A549 (cell line): ENCODE measurements around the gene HIVEP3. TPM values are rescaled to one million over a fixed set of nuclear protein-coding genes. Genes with fewer than 3 reads are reported as not detected.

ENCODE experiments used
- ATAC-seq, 2 experiments: fragments of 200-7000 bp in 1 of 2; fragments of >200 bp in 1 of 2; cut with Nextera tagmentation in 1 of 2; cut with Tn5 transposase in 1 of 2; 3 replicates each; pipeline versions ENCODE4 v1.8.0 to v1.9.1; 2018 to 2020; ENCODE audit warnings: mild to moderate bottlenecking in 1 of 2, moderate library complexity in 1 of 2
- CTCF ChIA-PET: fragments of 300-600 bp; sonication (Branson Sonifier 250); formaldehyde crosslinking; extraction: SDS; loops from one replicate; lab custom pipeline; 2021; ENCODE audit warnings: antibody characterized with exemption, inconsistent platforms; lab: Yijun Ruan, JAX
- POLR2A ChIA-PET: fragments of 350-600 bp; formaldehyde crosslinking; extraction: SDS; loops from one replicate; lab custom pipeline; 2021; ENCODE audit warnings: antibody characterized with exemption, inconsistent platforms; lab: Yijun Ruan, JAX
- DNase-seq, 2 experiments: peaks; one replicate each; pipeline versions ENCODE4 v3.0.0 to v3.0.0-alpha.2; 2011 to 2016; ENCODE audit warnings: low read depth in 1 of 2, low spot score in 1 of 2
- FAIRE-seq: peaks from 2 replicates; lab custom pipeline; 2011; peaks lifted over from hg19 to GRCh38; lab: Jason Lieb, UNC
- H3K27ac ChIP-seq, 2 experiments: fragments of >200 bp; sonication (Bioruptor Twin); formaldehyde crosslinking; 3 replicates each; pipeline ENCODE4 v1.5.1; 2016 to 2017
- H3K4me1 ChIP-seq: fragments of >200 bp; sonication (Bioruptor Twin); formaldehyde crosslinking; 3 replicates; pipeline ENCODE4 v1.6.1; 2016
- H3K4me2 ChIP-seq: fragments of >200 bp; sonication (Bioruptor Twin); formaldehyde crosslinking; 3 replicates; pipeline ENCODE4 v1.6.1; 2016
- H3K4me3 ChIP-seq: fragments of >200 bp; sonication (Bioruptor Twin); formaldehyde crosslinking; 3 replicates; pipeline ENCODE4 v1.5.1; 2016
- H3K9me3 ChIP-seq: fragments of >200 bp; sonication (Bioruptor Twin); formaldehyde crosslinking; 3 replicates; pipeline ENCODE4 v1.6.1; 2016
- CHD4 ChIP-seq: fragments of 200-600 bp; sonication (generic); IDR thresholded peaks from 2 replicates; pipeline ENCODE4 v1.6.1; 2016; ENCODE audit warnings: antibody characterized with exemption, mild to moderate bottlenecking, borderline replicate concordance
- EP300 ChIP-seq, 2 experiments: fragments of >200 bp; sonication (Bioruptor Twin); formaldehyde crosslinking; IDR thresholded peaks; 2 replicates in 1 of 2; 3 replicates in 1 of 2; pipeline ENCODE4 v1.6.1; 2016 to 2017
- ESRRA ChIP-seq: fragments of 150-350 bp; IDR thresholded peaks from 2 replicates; pipeline ENCODE4 v1.6.1; 2014; ENCODE audit warnings: mild to moderate bottlenecking, low read length, borderline replicate concordance
- FOSB ChIP-seq: fragments of 250-450 bp; sonication (Bioruptor Pico); IDR thresholded peaks from 2 replicates; pipeline ENCODE4 v1.5.0; 2020; ENCODE audit warnings: mild to moderate bottlenecking, moderate library complexity
- HEYL ChIP-seq: fragments of 250-450 bp; sonication (Bioruptor Pico); IDR thresholded peaks from 2 replicates; pipeline ENCODE4 v1.8.0; 2021; ENCODE audit warnings: mild to moderate bottlenecking, moderate library complexity
- HOXA7 ChIP-seq: fragments of 250-450 bp; sonication (Bioruptor Pico); IDR thresholded peaks from 2 replicates; pipeline ENCODE4 v1.5.0; 2020; ENCODE audit warnings: mild to moderate bottlenecking, moderate library complexity
- HOXB13 ChIP-seq: fragments of 250-450 bp; sonication (Bioruptor Pico); IDR thresholded peaks from 2 replicates; pipeline ENCODE4 v1.5.0; 2020; ENCODE audit warnings: low read depth, mild to moderate bottlenecking, moderate library complexity
- HOXB5 ChIP-seq: fragments of 250-450 bp; sonication (Bioruptor Pico); IDR thresholded peaks from 2 replicates; pipeline ENCODE4 v1.5.0; 2020; ENCODE audit warnings: mild to moderate bottlenecking, moderate library complexity
- KDM1A ChIP-seq: fragments of 200-600 bp; sonication (generic); IDR thresholded peaks from 2 replicates; pipeline ENCODE4 v1.6.1; 2016; ENCODE audit warnings: low read depth, mild to moderate bottlenecking
- MAFK ChIP-seq: fragments of 450-650 bp; IDR thresholded peaks from 2 replicates; pipeline ENCODE4 v1.6.1; 2014; ENCODE audit not compliant: partially characterized antibody
- MAZ ChIP-seq: fragments of 150-350 bp; IDR thresholded peaks from 2 replicates; pipeline ENCODE4 v1.6.1; 2014; ENCODE audit warnings: antibody characterized with exemption, low read depth, low read length, borderline replicate concordance
- PHF8 ChIP-seq: fragments of 200-600 bp; sonication (generic); IDR thresholded peaks from 2 replicates; pipeline ENCODE4 v1.6.1; 2016; ENCODE audit warnings: low read depth, mild to moderate bottlenecking, antibody characterized with exemption, moderate library complexity, borderline replicate concordance
- POLR2AphosphoS2 ChIP-seq: conservative IDR thresholded peaks from 2 replicates; pipeline ENCODE4 v1.6.1; 2012; ENCODE audit warnings: low read length, improper control_type of control experiment, inconsistent platforms
- RARB ChIP-seq: fragments of 250-450 bp; sonication (Bioruptor Pico); IDR thresholded peaks from 2 replicates; pipeline ENCODE4 v1.8.0; 2021; ENCODE audit warnings: mild to moderate bottlenecking, moderate library complexity
- RCOR1 ChIP-seq: fragments of 150-350 bp; IDR thresholded peaks from 2 replicates; pipeline ENCODE4 v1.6.1; 2014; ENCODE audit warnings: antibody characterized with exemption, low read length, low read depth
- TFCP2L1 ChIP-seq: fragments of 250-450 bp; sonication (Bioruptor Pico); IDR thresholded peaks from 2 replicates; pipeline ENCODE4 v1.5.0; 2021; ENCODE audit warnings: mild to moderate bottlenecking
- ZC3H11A ChIP-seq: fragments of 450-650 bp; IDR thresholded peaks from 2 replicates; pipeline ENCODE4 v1.6.1; 2014; ENCODE audit warnings: antibody characterized with exemption, mild to moderate bottlenecking
- ZSCAN20 ChIP-seq: fragments of 250-450 bp; sonication (Bioruptor Pico); IDR thresholded peaks from 2 replicates; pipeline ENCODE4 v1.8.0; 2022; ENCODE audit warnings: mild to moderate bottlenecking, moderate library complexity
- WGBS: methylation state at CpG from one replicate; pipeline ENCODE4 v1.1.6; 2017; ENCODE audit errors: missing lambda C conversion rate; 5-methylcytosine and 5-hydroxymethylcytosine counted together
- polyA plus RNA-seq, 4 experiments: library from polyadenylated mRNA; depleted of rRNA in 3 of 4; stranded (reverse); fragments of >200 nt; fragmentation: RNase III in 1 of 4; extraction: RNeasy Plus Mini Kit Qiagen cat#74134 plus additional on column Dnase treatment in 1 of 4; gene quantifications; 2 replicates in 3 of 4; 3 replicates in 1 of 4; pipeline ENCODE4 v1.2.3, GENCODE V29; 2011 to 2017
- TF ChIP-seq, protein P1 (sequence below): fragments of 250-450 bp; sonication (Bioruptor Pico); IDR thresholded peaks from 2 replicates; pipeline ENCODE4 v1.5.0; 2020; ENCODE audit warnings: low read depth, mild to moderate bottlenecking, moderate library complexity
- TF ChIP-seq, protein P2 (sequence below): fragments of 250-450 bp; sonication (Bioruptor Pico); IDR thresholded peaks from 2 replicates; pipeline ENCODE4 v1.5.0; 2021; ENCODE audit warnings: mild to moderate bottlenecking, moderate library complexity, borderline replicate concordance
- TF ChIP-seq, protein P3 (sequence below): fragments of >200 bp; sonication (Bioruptor Twin); formaldehyde crosslinking; IDR thresholded peaks from 2 replicates; pipeline ENCODE4 v1.6.1; 2016
- TF ChIP-seq, protein P4 (sequence below): IDR thresholded peaks from 2 replicates; pipeline ENCODE4 v1.6.1; 2012
- TF ChIP-seq, protein P5 (sequence below): fragments of 200-600 bp; sonication (generic); IDR thresholded peaks from 2 replicates; pipeline ENCODE4 v1.6.1; 2016; ENCODE audit warnings: antibody characterized with exemption, mild to moderate bottlenecking, moderate library complexity

HIVEP3 gene
- polyA plus RNA-seq, 2 of the 4 experiments (the other 2 are of a cell fraction) = 1.5 to 2.0 TPM

DNA sequence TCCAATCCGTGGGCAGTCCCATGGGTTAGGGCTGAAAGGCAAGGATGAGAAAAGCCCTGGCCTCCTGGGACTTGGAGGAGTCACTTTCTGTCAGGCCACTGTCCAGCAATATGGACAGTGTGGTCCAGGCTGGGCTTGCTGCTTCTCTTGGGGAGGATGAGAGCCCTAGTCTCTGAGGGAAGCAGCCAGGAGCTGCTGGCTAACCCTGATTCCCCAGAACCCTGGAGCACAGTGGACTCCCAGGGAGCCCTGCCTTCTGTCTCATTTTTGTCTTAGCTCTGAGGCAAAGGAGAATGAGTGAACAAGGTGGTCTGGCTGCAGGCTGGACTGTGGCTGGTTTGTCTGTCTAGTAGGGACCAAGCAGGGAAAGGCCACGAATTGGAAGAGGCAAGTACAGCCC is 410.4 kb downstream of the HIVEP3 start:
- POLR2A ChIA-PET = no interaction called here
- WGBS = 50% methylated on average over 1 of the region's 2 CpGs
- ATAC-seq (peak in 1 of 2 experiments; percentile 33; a peak in 1 of 6 replicates), FAIRE-seq (no peak), DNase-seq (no peak)
- Histone ChIP-seq H3K4me3 (no peak overlapping the region), H3K4me1 (0 out of 3 replicates have a peak, but pooled peaks cover 5% of the 10 kb centered on the region), H3K27ac (no peak overlapping the region; a peak in 1 of 6 replicates), H3K4me2 (no peak overlapping the region), H3K9me3 (no peaks in the 10 kb centered on the region)
- CTCF ChIA-PET = interaction anchor here (1.1 to 2.8 kb wide), 3 partner anchors 8 to 17 kb away, joined by 3 to 15 read pairs (median 4); no protein-coding TSS in a partner anchor
- TF ChIP-seq HEYL (CRISPR knock-in tag) (no peak), ZC3H11A (no peak), FOSB (CRISPR knock-in tag) (no peak), KDM1A (no peak), HOXA7 (CRISPR knock-in tag) (no peak), TFCP2L1 (CRISPR knock-in tag) (no peak), HOXB13 (CRISPR knock-in tag) (no peak), CHD4 (no peak)
- TF ChIP-seq, protein P1, sequence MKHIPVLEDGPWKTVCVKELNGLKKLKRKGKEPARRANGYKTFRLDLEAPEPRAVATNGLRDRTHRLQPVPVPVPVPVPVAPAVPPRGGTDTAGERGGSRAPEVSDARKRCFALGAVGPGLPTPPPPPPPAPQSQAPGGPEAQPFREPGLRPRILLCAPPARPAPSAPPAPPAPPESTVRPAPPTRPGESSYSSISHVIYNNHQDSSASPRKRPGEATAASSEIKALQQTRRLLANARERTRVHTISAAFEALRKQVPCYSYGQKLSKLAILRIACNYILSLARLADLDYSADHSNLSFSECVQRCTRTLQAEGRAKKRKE = no peak
- TF ChIP-seq, protein P2, sequence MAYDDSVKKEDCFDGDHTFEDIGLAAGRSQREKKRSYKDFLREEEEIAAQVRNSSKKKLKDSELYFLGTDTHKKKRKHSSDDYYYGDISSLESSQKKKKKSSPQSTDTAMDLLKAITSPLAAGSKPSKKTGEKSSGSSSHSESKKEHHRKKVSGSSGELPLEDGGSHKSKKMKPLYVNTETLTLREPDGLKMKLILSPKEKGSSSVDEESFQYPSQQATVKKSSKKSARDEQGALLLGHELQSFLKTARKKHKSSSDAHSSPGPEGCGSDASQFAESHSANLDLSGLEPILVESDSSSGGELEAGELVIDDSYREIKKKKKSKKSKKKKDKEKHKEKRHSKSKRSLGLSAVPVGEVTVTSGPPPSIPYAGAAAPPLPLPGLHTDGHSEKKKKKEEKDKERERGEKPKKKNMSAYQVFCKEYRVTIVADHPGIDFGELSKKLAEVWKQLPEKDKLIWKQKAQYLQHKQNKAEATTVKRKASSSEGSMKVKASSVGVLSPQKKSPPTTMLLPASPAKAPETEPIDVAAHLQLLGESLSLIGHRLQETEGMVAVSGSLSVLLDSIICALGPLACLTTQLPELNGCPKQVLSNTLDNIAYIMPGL (CRISPR knock-in tag) = no peak

DNA sequence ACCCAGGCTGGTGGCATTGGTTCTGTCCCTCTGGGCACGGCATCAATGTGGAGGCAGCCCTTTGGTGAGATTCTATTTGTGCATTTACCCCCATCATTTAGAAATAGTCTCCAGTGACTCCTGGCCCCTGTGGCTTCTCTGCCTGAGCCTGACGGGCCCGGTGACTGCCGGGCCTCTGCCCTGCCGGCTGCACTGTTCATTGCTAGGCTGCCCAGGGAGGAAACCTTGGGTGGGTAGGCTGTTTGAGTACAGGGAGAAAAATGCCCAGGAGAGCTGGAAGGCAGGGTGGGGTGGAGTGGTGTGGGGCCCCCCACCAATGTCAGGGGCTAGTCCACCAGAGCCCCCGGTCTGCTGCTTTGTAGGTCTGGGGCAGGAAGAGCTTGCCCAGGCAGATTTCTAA is 410.9 kb downstream of the HIVEP3 start:
- WGBS = 82% methylated on average over 5 of the region's 6 CpGs
- H3K27ac ChIP-seq = no peak overlapping the region; a peak in 1 of 6 replicates
- no peaks in the 10 kb centered on the region for H3K9me3 ChIP-seq
- no peak for DNase-seq
- FAIRE-seq = no peak
- no peak for TF ChIP-seq RCOR1
- TF ChIP-seq, protein P3, sequence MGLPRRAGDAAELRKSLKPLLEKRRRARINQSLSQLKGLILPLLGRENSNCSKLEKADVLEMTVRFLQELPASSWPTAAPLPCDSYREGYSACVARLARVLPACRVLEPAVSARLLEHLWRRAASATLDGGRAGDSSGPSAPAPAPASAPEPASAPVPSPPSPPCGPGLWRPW = no peak
- TF ChIP-seq HOXB5 = no peak
- no peak for TF ChIP-seq PHF8
- TF ChIP-seq POLR2AphosphoS2 = no peak
- TF ChIP-seq ZC3H11A = no peak
- no peak for TF ChIP-seq ESRRA
- TF ChIP-seq ZSCAN20 (CRISPR knock-in tag) = no peak
- TF ChIP-seq, protein P4, sequence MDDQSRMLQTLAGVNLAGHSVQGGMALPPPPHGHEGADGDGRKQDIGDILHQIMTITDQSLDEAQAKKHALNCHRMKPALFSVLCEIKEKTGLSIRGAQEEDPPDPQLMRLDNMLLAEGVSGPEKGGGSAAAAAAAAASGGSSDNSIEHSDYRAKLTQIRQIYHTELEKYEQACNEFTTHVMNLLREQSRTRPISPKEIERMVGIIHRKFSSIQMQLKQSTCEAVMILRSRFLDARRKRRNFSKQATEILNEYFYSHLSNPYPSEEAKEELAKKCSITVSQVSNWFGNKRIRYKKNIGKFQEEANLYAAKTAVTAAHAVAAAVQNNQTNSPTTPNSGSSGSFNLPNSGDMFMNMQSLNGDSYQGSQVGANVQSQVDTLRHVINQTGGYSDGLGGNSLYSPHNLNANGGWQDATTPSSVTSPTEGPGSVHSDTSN = no peak
- no peak for TF ChIP-seq EP300 (IDR thresholded peaks at IDR 0.05)
- TF ChIP-seq RARB (CRISPR knock-in tag) = no peak
- no peak for TF ChIP-seq KDM1A
- TF ChIP-seq, protein P5, sequence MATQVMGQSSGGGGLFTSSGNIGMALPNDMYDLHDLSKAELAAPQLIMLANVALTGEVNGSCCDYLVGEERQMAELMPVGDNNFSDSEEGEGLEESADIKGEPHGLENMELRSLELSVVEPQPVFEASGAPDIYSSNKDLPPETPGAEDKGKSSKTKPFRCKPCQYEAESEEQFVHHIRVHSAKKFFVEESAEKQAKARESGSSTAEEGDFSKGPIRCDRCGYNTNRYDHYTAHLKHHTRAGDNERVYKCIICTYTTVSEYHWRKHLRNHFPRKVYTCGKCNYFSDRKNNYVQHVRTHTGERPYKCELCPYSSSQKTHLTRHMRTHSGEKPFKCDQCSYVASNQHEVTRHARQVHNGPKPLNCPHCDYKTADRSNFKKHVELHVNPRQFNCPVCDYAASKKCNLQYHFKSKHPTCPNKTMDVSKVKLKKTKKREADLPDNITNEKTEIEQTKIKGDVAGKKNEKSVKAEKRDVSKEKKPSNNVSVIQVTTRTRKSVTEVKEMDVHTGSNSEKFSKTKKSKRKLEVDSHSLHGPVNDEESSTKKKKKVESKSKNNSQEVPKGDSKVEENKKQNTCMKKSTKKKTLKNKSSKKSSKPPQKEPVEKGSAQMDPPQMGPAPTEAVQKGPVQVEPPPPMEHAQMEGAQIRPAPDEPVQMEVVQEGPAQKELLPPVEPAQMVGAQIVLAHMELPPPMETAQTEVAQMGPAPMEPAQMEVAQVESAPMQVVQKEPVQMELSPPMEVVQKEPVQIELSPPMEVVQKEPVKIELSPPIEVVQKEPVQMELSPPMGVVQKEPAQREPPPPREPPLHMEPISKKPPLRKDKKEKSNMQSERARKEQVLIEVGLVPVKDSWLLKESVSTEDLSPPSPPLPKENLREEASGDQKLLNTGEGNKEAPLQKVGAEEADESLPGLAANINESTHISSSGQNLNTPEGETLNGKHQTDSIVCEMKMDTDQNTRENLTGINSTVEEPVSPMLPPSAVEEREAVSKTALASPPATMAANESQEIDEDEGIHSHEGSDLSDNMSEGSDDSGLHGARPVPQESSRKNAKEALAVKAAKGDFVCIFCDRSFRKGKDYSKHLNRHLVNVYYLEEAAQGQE = no peak
- no peak for TF ChIP-seq HEYL (CRISPR knock-in tag)
- no peak for TF ChIP-seq MAZ
- TF ChIP-seq MAFK = no peak
- TF ChIP-seq, all 56 proteins: peak for 0
- POLR2A ChIA-PET = no interaction called here
- Histone ChIP-seq H3K4me3 (no peak overlapping the region), H3K4me1 (0 out of 3 replicates have a peak, but pooled peaks cover 5% of the 10 kb centered on the region), H3K4me2 (no peak overlapping the region)
- CTCF ChIA-PET = interaction anchor here (1.1 to 2.8 kb wide), 4 partner anchors 9 to 17 kb away, joined by 3 to 15 read pairs (median 4); no protein-coding TSS in a partner anchor
- no peak for ATAC-seq
